ENCODE measurements around the gene SOBP.

DNA sequence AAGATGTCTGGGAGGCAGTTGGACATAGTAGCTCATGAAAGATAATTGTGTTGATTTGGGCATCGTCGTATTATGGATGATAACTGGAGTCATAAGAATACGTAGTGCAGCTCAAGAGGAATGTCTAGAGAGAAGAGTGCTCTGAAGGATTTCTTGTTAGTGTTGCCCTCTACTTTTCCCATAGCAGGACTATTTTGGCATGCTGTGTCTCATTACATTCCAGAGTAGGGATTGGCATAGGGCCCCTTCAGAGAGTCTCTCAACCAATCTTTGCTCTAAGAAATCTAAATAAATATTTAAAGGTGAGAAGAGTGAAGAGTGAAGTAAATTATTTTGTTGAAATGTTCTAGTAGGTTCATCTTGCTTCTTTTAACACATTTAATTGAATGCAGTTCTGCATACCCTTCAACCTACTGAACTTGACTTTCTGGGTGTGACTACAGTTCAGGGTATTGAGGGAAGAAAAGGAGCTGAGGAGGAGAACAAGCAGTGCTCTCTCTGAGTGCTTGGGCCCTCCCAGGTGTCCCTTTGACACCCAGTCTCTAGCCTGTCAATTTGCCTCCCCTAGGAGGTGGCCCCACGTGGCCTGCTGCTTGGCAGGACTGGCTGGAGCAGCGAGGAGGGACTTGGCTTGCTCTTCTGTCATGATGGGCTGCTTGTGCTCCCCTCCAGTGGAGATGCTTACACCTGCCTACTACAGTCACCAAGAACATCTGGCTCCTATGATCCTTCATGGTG lies 33.3 kb downstream of the SOBP start:
- TF ChIP-seq, protein P1, sequence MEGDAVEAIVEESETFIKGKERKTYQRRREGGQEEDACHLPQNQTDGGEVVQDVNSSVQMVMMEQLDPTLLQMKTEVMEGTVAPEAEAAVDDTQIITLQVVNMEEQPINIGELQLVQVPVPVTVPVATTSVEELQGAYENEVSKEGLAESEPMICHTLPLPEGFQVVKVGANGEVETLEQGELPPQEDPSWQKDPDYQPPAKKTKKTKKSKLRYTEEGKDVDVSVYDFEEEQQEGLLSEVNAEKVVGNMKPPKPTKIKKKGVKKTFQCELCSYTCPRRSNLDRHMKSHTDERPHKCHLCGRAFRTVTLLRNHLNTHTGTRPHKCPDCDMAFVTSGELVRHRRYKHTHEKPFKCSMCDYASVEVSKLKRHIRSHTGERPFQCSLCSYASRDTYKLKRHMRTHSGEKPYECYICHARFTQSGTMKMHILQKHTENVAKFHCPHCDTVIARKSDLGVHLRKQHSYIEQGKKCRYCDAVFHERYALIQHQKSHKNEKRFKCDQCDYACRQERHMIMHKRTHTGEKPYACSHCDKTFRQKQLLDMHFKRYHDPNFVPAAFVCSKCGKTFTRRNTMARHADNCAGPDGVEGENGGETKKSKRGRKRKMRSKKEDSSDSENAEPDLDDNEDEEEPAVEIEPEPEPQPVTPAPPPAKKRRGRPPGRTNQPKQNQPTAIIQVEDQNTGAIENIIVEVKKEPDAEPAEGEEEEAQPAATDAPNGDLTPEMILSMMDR (IDR thresholded peaks at IDR 0.05 in 4 of 5, conservative IDR thresholded peaks at IDR 0.05 in 1 of 5) = no peak
- no peak for TF ChIP-seq POLR2A (IDR thresholded peaks at IDR 0.05)

Measured in gastrocnemius medialis (tissue), 4 donors.